Measurements from ENCODE around the gene UGT1A1.

DNA sequence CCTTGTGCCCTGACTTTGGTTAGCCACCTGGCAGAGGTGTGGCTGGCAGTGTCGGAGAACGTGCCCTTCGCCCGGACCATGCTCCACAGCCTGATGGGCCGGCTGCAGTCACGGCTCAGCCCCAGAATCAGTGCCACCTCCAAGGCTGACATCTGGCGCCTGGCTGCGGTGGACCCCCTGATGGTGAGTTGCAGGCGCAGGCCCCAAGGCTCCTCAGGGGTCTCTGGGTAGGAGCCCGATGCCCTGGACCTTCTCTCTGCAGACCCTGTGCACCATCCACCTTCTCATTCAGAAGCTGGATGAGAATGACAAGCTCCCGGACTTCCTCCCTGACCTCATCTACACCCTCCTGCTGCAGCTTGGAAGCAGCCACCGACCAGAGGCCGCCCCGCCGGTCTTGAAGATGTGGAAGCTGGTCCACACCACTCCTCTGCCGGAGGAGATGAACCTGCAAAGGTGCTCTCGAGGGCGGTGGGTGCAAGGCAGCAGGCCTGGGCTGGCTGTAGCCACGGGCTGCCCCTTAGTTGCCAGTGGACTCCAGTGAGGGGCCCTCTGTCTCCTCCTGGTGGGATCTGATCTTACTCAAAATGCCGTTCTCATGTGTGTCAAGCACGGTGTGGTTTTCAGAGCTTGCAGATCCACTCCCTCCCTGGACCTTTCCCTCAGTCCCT lies 62.2 kb downstream of the UGT1A1 start:
- TF ChIP-seq CTCF (IDR thresholded peaks at IDR 0.05 in 2 of 3, conservative IDR thresholded peaks at IDR 0.05 in 1 of 3; ENCODE audit: borderline replicate concordance in 1 of 3, insufficient read depth in 1 of 3, low read depth in 2 of 3, low read length in 2 of 3) = no peak
- TF ChIP-seq EZH2 (IDR thresholded peaks at IDR 0.05) = no peak
- TF ChIP-seq POLR2A (IDR thresholded peaks at IDR 0.05; ENCODE audit: borderline replicate concordance, extremely low read depth, insufficient read depth, insufficient read length) = no peak
- TF ChIP-seq CEBPB (IDR thresholded peaks at IDR 0.05; ENCODE audit: low read depth) = no peak
- TF ChIP-seq YY1 (IDR thresholded peaks at IDR 0.05; ENCODE audit: extremely low read depth, insufficient replicate concordance, low read depth, low read length) = no peak
- TF ChIP-seq POLR2AphosphoS5 (IDR thresholded peaks at IDR 0.05; ENCODE audit: low read depth, low read length) = no peak
- TF ChIP-seq, protein P1, sequence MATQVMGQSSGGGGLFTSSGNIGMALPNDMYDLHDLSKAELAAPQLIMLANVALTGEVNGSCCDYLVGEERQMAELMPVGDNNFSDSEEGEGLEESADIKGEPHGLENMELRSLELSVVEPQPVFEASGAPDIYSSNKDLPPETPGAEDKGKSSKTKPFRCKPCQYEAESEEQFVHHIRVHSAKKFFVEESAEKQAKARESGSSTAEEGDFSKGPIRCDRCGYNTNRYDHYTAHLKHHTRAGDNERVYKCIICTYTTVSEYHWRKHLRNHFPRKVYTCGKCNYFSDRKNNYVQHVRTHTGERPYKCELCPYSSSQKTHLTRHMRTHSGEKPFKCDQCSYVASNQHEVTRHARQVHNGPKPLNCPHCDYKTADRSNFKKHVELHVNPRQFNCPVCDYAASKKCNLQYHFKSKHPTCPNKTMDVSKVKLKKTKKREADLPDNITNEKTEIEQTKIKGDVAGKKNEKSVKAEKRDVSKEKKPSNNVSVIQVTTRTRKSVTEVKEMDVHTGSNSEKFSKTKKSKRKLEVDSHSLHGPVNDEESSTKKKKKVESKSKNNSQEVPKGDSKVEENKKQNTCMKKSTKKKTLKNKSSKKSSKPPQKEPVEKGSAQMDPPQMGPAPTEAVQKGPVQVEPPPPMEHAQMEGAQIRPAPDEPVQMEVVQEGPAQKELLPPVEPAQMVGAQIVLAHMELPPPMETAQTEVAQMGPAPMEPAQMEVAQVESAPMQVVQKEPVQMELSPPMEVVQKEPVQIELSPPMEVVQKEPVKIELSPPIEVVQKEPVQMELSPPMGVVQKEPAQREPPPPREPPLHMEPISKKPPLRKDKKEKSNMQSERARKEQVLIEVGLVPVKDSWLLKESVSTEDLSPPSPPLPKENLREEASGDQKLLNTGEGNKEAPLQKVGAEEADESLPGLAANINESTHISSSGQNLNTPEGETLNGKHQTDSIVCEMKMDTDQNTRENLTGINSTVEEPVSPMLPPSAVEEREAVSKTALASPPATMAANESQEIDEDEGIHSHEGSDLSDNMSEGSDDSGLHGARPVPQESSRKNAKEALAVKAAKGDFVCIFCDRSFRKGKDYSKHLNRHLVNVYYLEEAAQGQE (IDR thresholded peaks at IDR 0.05; ENCODE audit: low read depth) = no peak
- TF ChIP-seq SIN3A (IDR thresholded peaks at IDR 0.05; ENCODE audit: low read depth) = no peak
- TF ChIP-seq EGR1 (IDR thresholded peaks at IDR 0.05; ENCODE audit: low read depth) = no peak
- no peak for TF ChIP-seq CBX3 (IDR thresholded peaks at IDR 0.05; ENCODE audit: low read depth)
- no peak for TF ChIP-seq ZNF274 (IDR thresholded peaks at IDR 0.05; ENCODE audit: low read depth, low read length)
- no peak for TF ChIP-seq JUND (IDR thresholded peaks at IDR 0.05)
